ENCODE results near the gene DNM1L.
A peak's percentile ranks its signal among the peaks of the same experiment; 100 is the strongest.

DNM1L gene

GRCh38 chr12:32679091-32679919, at the start of gene DNM1L:
TSS of gene DNM1L (plus strand) at chr12:32679301. CDS start at chr12:32679364, 63 bp downstream.
- peak within 1 kb of the TSS; percentile 79 for H3K4me3 ChIP-seq (ENCODE audit: low read depth, low read length)

DNA sequence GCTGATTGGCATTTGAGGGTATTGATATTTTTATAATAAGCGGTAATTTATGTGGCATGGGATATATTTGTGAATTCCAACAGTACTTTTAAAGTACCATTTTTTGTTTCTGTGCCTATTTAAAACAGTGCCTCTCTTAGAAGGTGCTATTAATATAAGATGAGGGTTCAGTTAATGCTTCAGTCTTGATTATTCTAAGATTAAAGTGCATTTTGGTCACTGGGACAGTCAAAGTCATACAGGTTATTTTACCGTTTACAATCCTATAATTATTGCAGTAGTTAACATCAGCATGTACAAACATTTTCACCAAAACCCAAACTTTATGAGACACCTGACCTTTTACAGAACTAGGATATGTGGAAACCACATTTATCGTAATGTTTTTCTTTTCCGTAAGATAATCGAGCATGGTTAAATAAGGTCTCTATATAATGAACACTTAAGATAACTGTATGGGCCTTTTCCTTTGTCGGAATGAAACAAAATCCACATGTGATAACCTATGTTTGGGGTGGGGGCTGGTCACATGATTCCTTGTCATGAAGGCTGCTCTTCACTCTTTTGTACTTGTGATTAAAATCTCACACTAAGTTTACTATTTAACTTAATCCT, 37.7 kb upstream of the DNM1L start:
- H3K4me3 ChIP-seq (ENCODE audit: low read depth, low read length): no peak overlapping the region

DNA sequence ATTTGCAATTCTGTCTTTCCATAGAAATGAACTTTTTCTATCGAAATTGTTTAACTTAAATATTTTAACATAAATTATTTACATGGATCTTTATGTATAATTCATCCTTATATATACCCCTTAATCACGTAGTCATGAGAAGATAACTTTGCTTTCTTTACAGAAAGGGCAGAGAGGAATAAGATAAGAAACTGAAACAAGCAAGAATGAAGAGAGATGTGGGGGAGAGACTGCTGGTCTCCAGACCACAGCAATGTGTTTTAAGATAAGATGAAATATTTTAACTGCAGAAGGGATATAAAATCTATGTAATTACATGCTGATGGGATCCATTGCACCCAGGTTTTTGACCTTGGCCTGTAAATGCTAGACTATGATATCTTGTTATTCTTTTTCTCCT, 34.7 kb upstream of the DNM1L start:
- no peak overlapping the region for H3K4me3 ChIP-seq (ENCODE audit: low read depth, low read length)

GRCh38 chr12:32647275-32647674, 31.8 kb upstream of the DNM1L start:
- H3K4me3 ChIP-seq (ENCODE audit: low read depth, low read length): no peak overlapping the region

- H3K4me3 ChIP-seq (ENCODE audit: low read depth, low read length): no peak overlapping the region
These were observed 28.6 kb upstream of the DNM1L start for GRCh38 chr12:32650508-32650907.

DNA sequence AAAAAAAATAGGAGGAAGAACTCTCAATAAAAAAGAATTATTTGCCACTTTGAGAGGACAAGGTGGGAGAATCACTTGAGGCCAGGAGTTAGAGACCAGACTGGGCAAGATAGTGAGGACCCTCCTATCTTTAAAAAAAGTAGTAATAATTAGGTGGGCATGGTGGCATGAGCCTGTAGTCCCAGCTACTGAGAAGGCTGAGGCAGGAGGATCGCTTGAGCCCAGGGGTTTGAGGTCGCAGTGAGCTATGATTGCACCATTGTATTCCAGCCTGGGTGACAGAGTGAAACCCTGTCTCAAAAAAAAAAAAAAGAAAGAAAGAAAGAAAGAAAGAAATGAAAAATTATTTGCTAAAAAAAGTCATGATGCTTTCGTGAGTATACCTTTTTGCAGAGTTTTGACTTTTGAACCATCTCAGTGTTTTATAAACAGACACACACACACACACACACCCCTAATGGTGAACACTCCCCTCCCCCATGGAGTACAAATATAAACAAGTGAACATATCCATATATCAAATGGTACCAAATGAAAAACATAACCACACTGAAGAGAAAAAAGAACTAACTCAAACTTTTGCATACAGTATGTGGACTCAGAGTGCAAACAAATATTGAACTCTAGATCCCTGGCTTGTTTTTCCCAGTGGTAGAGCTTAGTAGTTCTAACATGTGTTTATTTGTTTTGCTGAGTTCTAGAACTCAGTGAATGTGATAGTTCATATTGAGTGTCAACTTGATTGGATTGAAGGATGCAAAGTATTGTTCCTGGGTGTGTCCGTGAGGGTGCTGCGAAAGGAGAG, 27.7 kb upstream of the DNM1L start:
- H3K4me3 ChIP-seq (ENCODE audit: low read depth, low read length): no peak overlapping the region

DNA sequence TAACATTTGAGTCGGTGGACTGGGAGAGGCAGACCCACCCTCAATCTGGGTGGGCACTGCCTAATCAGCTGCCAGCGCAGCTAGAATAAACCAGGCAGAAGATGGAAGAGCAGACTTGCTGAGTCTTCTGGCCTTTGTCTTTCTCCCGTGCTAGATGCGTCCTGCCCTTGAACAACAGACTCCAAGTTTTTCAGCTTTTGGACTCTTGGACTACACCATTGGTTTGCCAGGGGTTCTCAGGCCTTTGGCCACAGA, 27.2 kb upstream of the DNM1L start:
- H3K4me3 ChIP-seq (ENCODE audit: low read depth, low read length): no peak overlapping the region

- H3K4me3 ChIP-seq (ENCODE audit: low read depth, low read length): no peak overlapping the region
These were observed 19.1 kb upstream of the DNM1L start for GRCh38 chr12:32659908-32660440.

DNA sequence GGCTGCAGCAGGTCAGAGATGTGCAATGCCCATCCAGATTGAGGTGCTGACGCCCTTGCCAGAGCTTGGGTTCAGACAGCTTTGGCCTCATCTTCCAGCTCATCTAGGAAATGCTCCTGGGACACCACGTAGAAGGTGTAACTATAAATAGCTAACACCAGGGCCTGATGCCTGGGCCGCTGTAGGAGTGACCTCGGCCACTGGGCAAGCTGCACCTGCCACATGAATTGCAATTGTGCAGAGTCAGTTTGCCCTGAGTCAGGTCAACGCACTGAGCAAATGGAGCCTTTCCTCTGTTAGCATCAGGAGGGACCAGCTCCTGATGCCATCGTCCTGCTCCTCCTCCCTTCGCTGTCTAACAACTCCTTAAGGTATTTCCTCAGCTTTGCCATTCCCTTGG, 17.4 kb upstream of the DNM1L start:
- no peak overlapping the region for H3K4me3 ChIP-seq (ENCODE audit: low read depth, low read length)

DNA sequence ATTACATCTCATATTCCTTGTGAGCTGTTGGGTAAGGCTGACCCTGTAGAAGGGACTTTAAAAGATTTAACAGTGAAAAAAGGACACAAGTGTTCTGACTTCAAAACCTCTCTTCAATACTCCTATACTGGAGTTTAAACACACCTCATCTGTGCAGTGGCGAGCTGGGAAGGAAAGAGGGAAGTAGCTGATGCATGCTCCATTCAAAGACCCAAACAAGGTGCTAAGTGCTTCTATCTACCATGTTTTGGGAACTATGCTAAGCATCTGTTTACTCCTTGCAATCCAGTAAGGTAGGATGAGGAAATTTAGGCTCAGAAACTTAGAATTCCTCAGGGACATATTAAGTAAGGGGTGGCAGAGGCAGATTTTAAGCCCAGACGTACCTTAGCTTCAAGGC, 16.4 kb upstream of the DNM1L start:
- H3K4me3 ChIP-seq (ENCODE audit: low read depth, low read length): no peak overlapping the region

- H3K4me3 ChIP-seq (ENCODE audit: low read depth, low read length): no peak overlapping the region
These were observed 13.1 kb upstream of the DNM1L start for GRCh38 chr12:32666018-32666417.

- no peak overlapping the region for H3K4me3 ChIP-seq (ENCODE audit: low read depth, low read length)
These were observed 9.5 kb upstream of the DNM1L start for GRCh38 chr12:32669584-32669983.

DNA sequence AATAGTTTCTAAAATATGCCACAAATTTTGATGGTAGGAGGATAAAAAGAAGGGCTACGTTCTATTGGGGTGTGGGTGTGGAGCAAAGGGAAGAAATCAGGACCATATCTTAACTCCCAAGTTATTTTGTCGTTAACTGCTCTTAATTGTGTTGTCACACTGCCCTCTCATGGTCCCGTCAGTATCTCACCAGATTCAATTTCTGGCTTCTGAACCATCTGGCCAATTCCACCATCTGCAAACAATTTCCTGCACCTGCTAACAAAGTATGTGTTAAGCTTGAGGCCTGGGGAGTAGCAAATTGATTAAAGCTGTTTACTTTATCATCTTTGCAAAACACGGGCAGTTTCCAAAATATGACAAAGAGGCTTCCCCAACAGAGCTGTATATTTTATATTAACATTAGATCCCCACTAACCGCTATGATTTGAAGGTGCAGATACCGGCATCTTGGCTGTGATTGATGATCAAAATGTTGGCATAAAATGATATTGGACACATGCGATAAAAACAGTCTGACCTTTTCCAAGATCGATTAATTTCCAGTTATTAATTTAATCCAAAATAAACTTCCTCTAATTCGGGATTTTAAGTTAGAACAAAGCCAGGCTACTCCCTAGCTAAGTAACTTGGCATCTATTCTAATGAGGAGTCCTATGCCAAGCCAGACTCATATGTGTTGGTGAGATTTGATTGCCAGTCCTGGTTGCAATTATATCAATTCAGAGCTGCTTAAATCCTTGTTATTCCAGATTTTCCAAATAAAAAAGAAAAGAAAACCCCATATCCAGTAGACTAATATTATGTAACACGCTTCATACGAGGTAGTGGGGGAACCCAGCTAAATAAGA, 6.9 kb upstream of the DNM1L start:
- H3K4me3 ChIP-seq (ENCODE audit: low read depth, low read length): no peak overlapping the region

DNA sequence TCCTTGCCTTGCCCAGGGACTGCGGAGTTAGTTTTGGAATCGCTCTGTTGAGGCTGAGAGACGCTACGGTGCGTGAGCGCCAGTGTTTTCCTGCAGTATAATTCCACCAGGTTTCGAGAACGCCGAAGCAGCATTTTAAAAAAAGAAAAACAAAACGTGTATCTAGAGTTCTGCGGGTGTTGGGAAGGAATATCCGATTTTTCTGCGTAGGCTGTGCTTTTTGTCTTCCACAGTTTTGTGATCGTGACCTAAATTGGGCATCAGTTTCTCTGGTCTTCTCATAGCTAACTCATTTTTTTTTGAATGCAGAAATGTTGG, 778 bp downstream of the DNM1L start:
- H3K4me3 ChIP-seq (ENCODE audit: low read depth, low read length): peak overlapping the region; percentile 79

- H3K4me3 ChIP-seq (ENCODE audit: low read depth, low read length): no peak overlapping the region
These were observed 1.7 kb downstream of the DNM1L start for GRCh38 chr12:32680787-32681186.

DNA sequence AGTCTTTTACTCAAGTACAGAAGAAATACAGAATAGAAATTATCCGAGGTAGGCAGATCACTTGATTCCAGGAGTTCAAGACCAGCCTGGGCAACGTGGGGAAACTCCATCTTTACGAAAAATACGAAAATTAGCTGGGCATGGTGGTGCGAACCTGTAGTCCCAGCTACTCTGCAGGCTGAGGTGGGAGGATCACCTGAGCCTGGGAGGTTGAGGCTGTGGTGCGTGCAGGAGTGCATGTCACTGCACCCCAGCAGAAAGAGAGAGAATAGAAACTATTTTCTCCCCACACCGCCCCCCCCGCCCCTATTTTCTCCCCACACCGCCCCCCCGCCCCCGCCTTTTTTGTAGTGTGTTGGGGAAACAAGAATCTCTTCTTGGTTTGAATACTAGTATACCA, 2.2 kb downstream of the DNM1L start:
- no peak overlapping the region for H3K4me3 ChIP-seq (ENCODE audit: low read depth, low read length)

DNA sequence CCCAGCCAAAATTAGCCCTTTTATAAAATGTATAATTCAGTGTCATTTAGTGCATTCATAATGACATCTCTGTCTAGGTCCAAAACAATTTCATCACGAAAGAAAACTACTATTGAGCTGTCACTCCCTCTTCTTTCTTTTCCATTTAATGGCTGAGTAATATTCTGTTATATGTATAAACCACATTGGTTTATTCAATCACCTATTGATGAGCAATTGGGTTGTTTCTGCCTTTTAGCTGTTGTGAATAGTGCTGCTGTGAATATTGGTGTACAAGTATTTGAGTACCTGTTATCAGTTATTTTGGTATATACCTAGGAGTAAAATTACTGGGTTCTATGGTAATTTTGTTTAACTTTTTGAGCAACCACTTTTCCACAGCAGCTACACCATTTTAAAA, 7.2 kb downstream of the DNM1L start:
- no peak overlapping the region for H3K4me3 ChIP-seq (ENCODE audit: low read depth, low read length)

- no peak overlapping the region for H3K4me3 ChIP-seq (ENCODE audit: low read depth, low read length)
These were observed 9.7 kb downstream of the DNM1L start for GRCh38 chr12:32688786-32689185.

DNA sequence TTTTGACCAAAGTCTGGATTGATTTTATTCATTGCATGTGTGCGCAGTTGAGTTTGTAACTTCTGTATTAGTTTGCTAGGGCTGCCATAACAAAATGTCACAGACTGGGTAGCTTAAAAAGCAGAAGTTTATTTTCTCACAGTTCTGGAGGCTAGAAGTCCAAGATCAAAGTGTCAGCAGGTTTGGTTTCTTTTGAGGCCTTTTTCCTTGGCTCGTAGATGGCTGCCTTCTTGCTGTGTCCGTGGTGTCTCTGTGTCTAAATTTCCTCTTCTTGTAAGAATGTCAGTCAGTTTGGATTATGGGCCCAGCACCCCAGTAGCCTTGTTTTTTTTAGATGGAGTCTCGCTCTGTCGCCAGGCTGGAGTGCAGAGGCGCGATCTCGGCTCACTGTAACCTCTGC, 11.8 kb downstream of the DNM1L start:
- H3K4me3 ChIP-seq (ENCODE audit: low read depth, low read length): no peak overlapping the region

DNA sequence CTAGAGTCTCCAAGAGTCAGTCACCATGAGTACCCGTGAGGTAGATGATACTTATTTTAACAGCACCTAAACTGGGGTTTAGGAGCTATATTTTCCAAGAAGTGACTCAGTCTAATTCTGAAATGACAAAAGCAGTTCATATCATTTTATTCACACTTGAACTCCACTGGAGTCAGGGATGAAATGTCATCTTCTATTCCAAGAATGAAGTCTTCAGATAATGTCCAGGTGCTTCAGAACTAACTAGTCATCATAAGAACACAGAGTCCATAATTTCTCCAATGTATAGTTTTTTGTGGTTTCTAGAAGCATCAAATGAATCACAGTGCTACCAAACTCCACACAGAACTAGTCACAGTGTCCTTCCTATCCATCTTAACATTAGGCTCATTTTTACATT, 13.3 kb downstream of the DNM1L start:
- no peak overlapping the region for H3K4me3 ChIP-seq (ENCODE audit: low read depth, low read length)

GRCh38 chr12:32693036-32693435, 13.9 kb downstream of the DNM1L start:
- H3K4me3 ChIP-seq (ENCODE audit: low read depth, low read length): no peak overlapping the region
